H1 (cell line): Measurements from ENCODE around the gene SELENBP1.

Experiments used
- CREB1 ChIP-seq: IDR thresholded peaks from 2 replicates; pipeline ENCODE4 v1.6.1; 2012; ENCODE audit warnings: inconsistent platforms
- CTCF ChIP-seq, 3 experiments: IDR thresholded peaks; 1 replicate in 2 of 3; 2 replicates in 1 of 3; pipeline versions ENCODE4 v1.5.1 to v1.6.1; 2011; ENCODE audit warnings: low read length in 3 of 3, mild to moderate bottlenecking in 3 of 3, inconsistent platforms in 2 of 3, low read depth in 1 of 3, moderate library complexity in 1 of 3; ENCODE audit not compliant: insufficient read depth in 1 of 3; ENCODE audit errors: control extremely low read depth in 1 of 3
- PHF8 ChIP-seq: fragments of 200-600 bp; sonication (generic); conservative IDR thresholded peaks from 2 replicates; pipeline ENCODE4 v1.7.1; 2012; ENCODE audit warnings: low read depth, mild to moderate bottlenecking, inconsistent platforms, low read length, moderate library complexity
- POLR2A ChIP-seq, 2 experiments: IDR thresholded peaks; 1 replicate in 1 of 2; 2 replicates in 1 of 2; pipeline ENCODE4 v1.6.1; 2011; ENCODE audit warnings: low read depth in 2 of 2, low read length in 2 of 2, mild to moderate bottlenecking in 2 of 2; ENCODE audit errors: control extremely low read depth in 1 of 2

DNA sequence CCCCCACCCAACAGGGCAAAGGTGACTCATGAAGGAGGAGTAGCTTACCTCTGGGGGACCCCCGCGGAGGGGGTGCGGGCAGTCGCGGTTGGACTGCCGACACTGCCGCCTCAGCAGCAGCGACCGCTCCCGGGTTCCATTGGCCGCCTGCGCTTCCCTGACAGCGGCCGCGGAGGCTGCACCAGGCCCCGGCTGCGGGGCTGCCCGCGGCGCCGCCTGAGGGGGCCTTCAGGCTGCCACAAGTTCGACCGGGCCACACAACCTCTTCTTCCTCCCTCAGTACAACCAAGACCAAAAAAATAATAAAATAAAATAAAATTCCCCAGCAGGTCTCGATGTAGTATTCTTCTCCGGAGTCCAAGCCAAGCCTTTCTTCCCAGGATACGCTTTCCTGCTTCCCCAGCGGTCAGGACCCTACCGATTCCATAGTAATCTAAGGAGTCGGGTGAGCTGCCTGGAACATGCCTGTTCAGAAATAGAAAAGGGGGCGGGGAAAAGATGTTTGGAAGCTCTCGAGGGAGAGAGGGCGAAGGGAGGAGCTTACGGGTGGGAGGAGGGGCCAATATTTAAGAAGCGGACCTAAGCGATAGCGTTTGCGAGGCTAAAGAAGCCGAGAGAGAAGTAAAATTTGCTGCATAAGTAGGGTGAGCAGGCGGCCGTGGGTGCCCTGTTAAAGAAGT is 45.1 kb downstream of the SELENBP1 start, which contains the start of gene PI4KB:
- no peak for TF ChIP-seq CTCF (IDR thresholded peaks at IDR 0.05; ENCODE audit: control extremely low read depth in 1 of 3, insufficient read depth in 1 of 3, low read depth in 1 of 3, low read length in 3 of 3)
- TF ChIP-seq CREB1, result no peak
- TF ChIP-seq POLR2A (IDR thresholded peaks at IDR 0.05; ENCODE audit: control extremely low read depth in 1 of 2, low read depth in 2 of 2, low read length in 2 of 2), result peak; percentile 67 to 82
- peak; percentile 19; the same call in 1 of the 2 replicates for TF ChIP-seq PHF8
